ENCODE results near the gene MGAT5B. TPM values are rescaled to one million over a fixed set of nuclear protein-coding genes. Genes with fewer than 3 reads are reported as not detected.

The MGAT5B gene
- total and polyA plus RNA-seq, 10 of the 15 experiments (the other 5 are each of a cell fraction or from before 2014, with no cell fraction given), result 0.13 TPM; not detected in 9

DNA sequence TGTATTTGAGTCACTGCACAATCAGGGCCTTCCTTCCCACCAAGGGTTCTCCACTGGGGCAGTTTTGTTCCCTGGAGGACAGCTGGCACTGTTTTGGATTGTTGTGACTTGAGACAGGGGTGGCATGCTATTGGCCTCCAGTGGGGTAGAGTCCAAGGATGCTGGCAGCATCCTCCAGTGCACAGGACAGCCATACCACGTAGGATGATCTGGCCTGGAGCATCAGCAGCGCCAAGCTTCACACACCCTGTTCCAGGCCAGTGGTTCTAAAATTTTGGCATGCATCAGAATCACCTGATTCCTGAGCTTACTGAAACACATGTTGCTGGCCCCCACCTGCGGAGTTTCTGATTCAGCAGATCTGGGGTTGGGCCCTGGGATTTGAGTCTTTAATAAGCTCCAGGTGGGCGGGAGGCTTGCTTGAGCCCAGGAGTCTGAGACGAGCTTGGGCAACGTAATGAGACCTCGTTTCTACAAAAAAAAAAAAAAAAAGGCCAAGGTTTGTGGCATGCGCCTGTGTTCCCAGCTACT, 83.2 kb downstream of the MGAT5B start:
- DNase-seq (ENCODE audit: low read depth, low spot score), result no peak
- ATAC-seq, result no peak
- no peaks in the 10 kb centered on the region; a peak in 3 of 4 replicates for H3K27me3 ChIP-seq (replicated peaks in 1 of 2; ENCODE audit: control insufficient read depth in 2 of 2, insufficient read depth in 2 of 2, low read length in 1 of 2)
- no peak overlapping the region for H3K4me3 ChIP-seq
- ChIA-PET CTCF (interaction anchor here (1.4 kb wide), 1 partner anchor 84 kb away, joined by 3 read pairs; no protein-coding TSS in a partner anchor), POLR2A (interaction anchor here (0.6 kb wide), 1 partner anchor 787 kb away, joined by 3 read pairs; no protein-coding TSS in a partner anchor), RAD21 (ENCODE audit: unreplicated experiment) (no interaction called here), SMC1A (ENCODE audit: uncharacterized antibody, unreplicated experiment) (no interaction called here)
- no peaks in the 10 kb centered on the region for H3K79me2 ChIP-seq (ENCODE audit: control insufficient read depth, insufficient read depth, low read length)
- in situ Hi-C loops (cut with MboI), result no loop called here
- H2AFZ ChIP-seq (ENCODE audit: control insufficient read depth, low read depth, low read length), result no peak overlapping the region
- H3K4me1 ChIP-seq (ENCODE audit: control insufficient read depth, insufficient read depth, low read length), result no peaks in the 10 kb centered on the region
- H3K9me3 ChIP-seq (replicated peaks; ENCODE audit: control insufficient read depth, insufficient read depth, low read length), result no peaks in the 10 kb centered on the region
- no peak overlapping the region for H3K4me2 ChIP-seq (ENCODE audit: control insufficient read depth, insufficient read depth)
- FAIRE-seq, result no peak
- no peak overlapping the region for H3K9ac ChIP-seq (ENCODE audit: control insufficient read depth, insufficient read depth, low read length)
- intact Hi-C loops (cut with micrococcal nuclease; ENCODE audit: unreplicated experiment), result no loop called here
- 38% methylated on average over 7 of the region's 8 CpGs for WGBS (ENCODE audit: insufficient coverage, insufficient replicate concordance, low lambda C conversion rate, missing lambda C conversion rate)
- no peaks in the 10 kb centered on the region for H4K20me1 ChIP-seq (ENCODE audit: control insufficient read depth, insufficient read depth)
- no TSS peak for BruUV-seq (replicated peaks)
- no peak overlapping the region for H3K27ac ChIP-seq (ENCODE audit: control insufficient read depth, insufficient read depth)
- H3K36me3 ChIP-seq (ENCODE audit: control insufficient read depth in 2 of 2, insufficient read depth in 2 of 2, low read length in 1 of 2), result no peaks in the 10 kb centered on the region
- TF ChIP-seq, protein P1, sequence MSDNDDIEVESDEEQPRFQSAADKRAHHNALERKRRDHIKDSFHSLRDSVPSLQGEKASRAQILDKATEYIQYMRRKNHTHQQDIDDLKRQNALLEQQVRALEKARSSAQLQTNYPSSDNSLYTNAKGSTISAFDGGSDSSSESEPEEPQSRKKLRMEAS (IDR thresholded peaks at IDR 0.05; ENCODE audit: low read depth, low read length), result no peak
- TF ChIP-seq EZH2 (IDR thresholded peaks at IDR 0.05; ENCODE audit: borderline replicate concordance, control insufficient read depth, low read depth, low read length), result no peak
- TF ChIP-seq CBFB (IDR thresholded peaks at IDR 0.05; ENCODE audit: low read depth), result no peak
- TF ChIP-seq NKRF (conservative IDR thresholded peaks at IDR 0.05), result no peak
- TF ChIP-seq EED (IDR thresholded peaks at IDR 0.05; ENCODE audit: low read depth), result no peak
- no peak for TF ChIP-seq ZBED1 (IDR thresholded peaks at IDR 0.05; ENCODE audit: borderline replicate concordance)
- no peak for TF ChIP-seq FOS (IDR thresholded peaks at IDR 0.05; ENCODE audit: borderline replicate concordance, extremely low read depth, insufficient read length)
- TF ChIP-seq, protein P2, sequence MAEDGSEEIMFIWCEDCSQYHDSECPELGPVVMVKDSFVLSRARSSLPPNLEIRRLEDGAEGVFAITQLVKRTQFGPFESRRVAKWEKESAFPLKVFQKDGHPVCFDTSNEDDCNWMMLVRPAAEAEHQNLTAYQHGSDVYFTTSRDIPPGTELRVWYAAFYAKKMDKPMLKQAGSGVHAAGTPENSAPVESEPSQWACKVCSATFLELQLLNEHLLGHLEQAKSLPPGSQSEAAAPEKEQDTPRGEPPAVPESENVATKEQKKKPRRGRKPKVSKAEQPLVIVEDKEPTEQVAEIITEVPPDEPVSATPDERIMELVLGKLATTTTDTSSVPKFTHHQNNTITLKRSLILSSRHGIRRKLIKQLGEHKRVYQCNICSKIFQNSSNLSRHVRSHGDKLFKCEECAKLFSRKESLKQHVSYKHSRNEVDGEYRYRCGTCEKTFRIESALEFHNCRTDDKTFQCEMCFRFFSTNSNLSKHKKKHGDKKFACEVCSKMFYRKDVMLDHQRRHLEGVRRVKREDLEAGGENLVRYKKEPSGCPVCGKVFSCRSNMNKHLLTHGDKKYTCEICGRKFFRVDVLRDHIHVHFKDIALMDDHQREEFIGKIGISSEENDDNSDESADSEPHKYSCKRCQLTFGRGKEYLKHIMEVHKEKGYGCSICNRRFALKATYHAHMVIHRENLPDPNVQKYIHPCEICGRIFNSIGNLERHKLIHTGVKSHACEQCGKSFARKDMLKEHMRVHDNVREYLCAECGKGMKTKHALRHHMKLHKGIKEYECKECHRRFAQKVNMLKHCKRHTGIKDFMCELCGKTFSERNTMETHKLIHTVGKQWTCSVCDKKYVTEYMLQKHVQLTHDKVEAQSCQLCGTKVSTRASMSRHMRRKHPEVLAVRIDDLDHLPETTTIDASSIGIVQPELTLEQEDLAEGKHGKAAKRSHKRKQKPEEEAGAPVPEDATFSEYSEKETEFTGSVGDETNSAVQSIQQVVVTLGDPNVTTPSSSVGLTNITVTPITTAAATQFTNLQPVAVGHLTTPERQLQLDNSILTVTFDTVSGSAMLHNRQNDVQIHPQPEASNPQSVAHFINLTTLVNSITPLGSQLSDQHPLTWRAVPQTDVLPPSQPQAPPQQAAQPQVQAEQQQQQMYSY (CRISPR knock-in tag; IDR thresholded peaks at IDR 0.05), result no peak
- TF ChIP-seq IRF5 (IDR thresholded peaks at IDR 0.05; ENCODE audit: borderline replicate concordance), result no peak
- TF ChIP-seq IKZF1 (conservative IDR thresholded peaks at IDR 0.05), result no peak
- no peak for TF ChIP-seq IKZF2 (IDR thresholded peaks at IDR 0.05)
- TF ChIP-seq, protein P3, sequence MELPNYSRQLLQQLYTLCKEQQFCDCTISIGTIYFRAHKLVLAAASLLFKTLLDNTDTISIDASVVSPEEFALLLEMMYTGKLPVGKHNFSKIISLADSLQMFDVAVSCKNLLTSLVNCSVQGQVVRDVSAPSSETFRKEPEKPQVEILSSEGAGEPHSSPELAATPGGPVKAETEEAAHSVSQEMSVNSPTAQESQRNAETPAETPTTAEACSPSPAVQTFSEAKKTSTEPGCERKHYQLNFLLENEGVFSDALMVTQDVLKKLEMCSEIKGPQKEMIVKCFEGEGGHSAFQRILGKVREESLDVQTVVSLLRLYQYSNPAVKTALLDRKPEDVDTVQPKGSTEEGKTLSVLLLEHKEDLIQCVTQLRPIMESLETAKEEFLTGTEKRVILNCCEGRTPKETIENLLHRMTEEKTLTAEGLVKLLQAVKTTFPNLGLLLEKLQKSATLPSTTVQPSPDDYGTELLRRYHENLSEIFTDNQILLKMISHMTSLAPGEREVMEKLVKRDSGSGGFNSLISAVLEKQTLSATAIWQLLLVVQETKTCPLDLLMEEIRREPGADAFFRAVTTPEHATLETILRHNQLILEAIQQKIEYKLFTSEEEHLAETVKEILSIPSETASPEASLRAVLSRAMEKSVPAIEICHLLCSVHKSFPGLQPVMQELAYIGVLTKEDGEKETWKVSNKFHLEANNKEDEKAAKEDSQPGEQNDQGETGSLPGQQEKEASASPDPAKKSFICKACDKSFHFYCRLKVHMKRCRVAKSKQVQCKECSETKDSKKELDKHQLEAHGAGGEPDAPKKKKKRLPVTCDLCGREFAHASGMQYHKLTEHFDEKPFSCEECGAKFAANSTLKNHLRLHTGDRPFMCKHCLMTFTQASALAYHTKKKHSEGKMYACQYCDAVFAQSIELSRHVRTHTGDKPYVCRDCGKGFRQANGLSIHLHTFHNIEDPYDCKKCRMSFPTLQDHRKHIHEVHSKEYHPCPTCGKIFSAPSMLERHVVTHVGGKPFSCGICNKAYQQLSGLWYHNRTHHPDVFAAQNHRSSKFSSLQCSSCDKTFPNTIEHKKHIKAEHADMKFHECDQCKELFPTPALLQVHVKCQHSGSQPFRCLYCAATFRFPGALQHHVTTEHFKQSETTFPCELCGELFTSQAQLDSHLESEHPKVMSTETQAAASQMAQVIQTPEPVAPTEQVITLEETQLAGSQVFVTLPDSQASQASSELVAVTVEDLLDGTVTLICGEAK (IDR thresholded peaks at IDR 0.05; ENCODE audit: borderline replicate concordance), result no peak
